ENCODE data around the gene ANKLE2.

- TF ChIP-seq, protein P1, sequence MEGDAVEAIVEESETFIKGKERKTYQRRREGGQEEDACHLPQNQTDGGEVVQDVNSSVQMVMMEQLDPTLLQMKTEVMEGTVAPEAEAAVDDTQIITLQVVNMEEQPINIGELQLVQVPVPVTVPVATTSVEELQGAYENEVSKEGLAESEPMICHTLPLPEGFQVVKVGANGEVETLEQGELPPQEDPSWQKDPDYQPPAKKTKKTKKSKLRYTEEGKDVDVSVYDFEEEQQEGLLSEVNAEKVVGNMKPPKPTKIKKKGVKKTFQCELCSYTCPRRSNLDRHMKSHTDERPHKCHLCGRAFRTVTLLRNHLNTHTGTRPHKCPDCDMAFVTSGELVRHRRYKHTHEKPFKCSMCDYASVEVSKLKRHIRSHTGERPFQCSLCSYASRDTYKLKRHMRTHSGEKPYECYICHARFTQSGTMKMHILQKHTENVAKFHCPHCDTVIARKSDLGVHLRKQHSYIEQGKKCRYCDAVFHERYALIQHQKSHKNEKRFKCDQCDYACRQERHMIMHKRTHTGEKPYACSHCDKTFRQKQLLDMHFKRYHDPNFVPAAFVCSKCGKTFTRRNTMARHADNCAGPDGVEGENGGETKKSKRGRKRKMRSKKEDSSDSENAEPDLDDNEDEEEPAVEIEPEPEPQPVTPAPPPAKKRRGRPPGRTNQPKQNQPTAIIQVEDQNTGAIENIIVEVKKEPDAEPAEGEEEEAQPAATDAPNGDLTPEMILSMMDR (tag by site-specific recombination; IDR thresholded peaks at IDR 0.05) = no peak
- TF ChIP-seq ZNF423 (tag by site-specific recombination; IDR thresholded peaks at IDR 0.05) (no peak), ZNF701 (tag by site-specific recombination; IDR thresholded peaks at IDR 0.05) (no peak)
Observed at GRCh38 chr12:132716356-132716755, 45.3 kb downstream of the ANKLE2 start.
